Astrocyte (in vitro differentiated cells and primary cell): ENCODE data around the gene PRKD2. TPM values are rescaled to one million over a fixed set of nuclear protein-coding genes. Genes with fewer than 3 reads are reported as not detected.

Experiments
- DNase-seq: peaks from one replicate; pipeline ENCODE4 v3.0.0-alpha.2; 2010; ENCODE audit warnings: low read depth
- FAIRE-seq: peaks from 2 replicates; lab custom pipeline; 2011; peaks lifted over from hg19 to GRCh38; lab: Jason Lieb, UNC
- H2AFZ ChIP-seq: 2 replicates; pipeline ENCODE4 v1.6.0; 2012; ENCODE audit warnings: low read depth, low read length, inconsistent platforms
- H3K27ac ChIP-seq: 2 replicates; pipeline ENCODE4 v1.5.1; 2011; ENCODE audit warnings: low read depth, low read length, inconsistent platforms
- H3K27me3 ChIP-seq: 2 replicates; pipeline ENCODE4 v1.6.0; 2011; ENCODE audit warnings: low read length, inconsistent platforms; ENCODE audit not compliant: insufficient read depth
- H3K36me3 ChIP-seq: 2 replicates; pipeline ENCODE4 v1.5.1; 2011; ENCODE audit warnings: low read length, inconsistent platforms; ENCODE audit not compliant: insufficient read depth
- H3K4me1 ChIP-seq: 2 replicates; pipeline ENCODE4 v1.5.1; 2011; ENCODE audit warnings: low read length, inconsistent platforms; ENCODE audit not compliant: insufficient read depth
- H3K4me2 ChIP-seq: 2 replicates; pipeline ENCODE4 v1.6.0; 2012; ENCODE audit warnings: low read length, inconsistent platforms
- H3K4me3 ChIP-seq: 2 replicates; pipeline ENCODE4 v1.5.1; 2011; ENCODE audit warnings: low read depth, mild to moderate bottlenecking, low read length, inconsistent platforms; ENCODE audit not compliant: insufficient read depth
- H3K79me2 ChIP-seq: 2 replicates; pipeline ENCODE4 v1.6.0; 2012; ENCODE audit warnings: mild to moderate bottlenecking, low read length, inconsistent platforms; ENCODE audit not compliant: insufficient read depth
- H3K9ac ChIP-seq: 2 replicates; pipeline ENCODE4 v1.6.0; 2012; ENCODE audit warnings: mild to moderate bottlenecking, low read length, inconsistent platforms
- H3K9me3 ChIP-seq: 2 replicates; pipeline ENCODE4 v1.5.1; 2012; ENCODE audit warnings: low read depth, mild to moderate bottlenecking, low read length, inconsistent platforms; ENCODE audit not compliant: insufficient read depth
- H4K20me1 ChIP-seq: 2 replicates; pipeline ENCODE4 v1.6.0; 2012; ENCODE audit warnings: low read length, inconsistent platforms; ENCODE audit not compliant: insufficient read depth
- H3K27ac Mint-ChIP-seq: one replicate; pipeline ENCODE4 v1.8.0; 2021; ENCODE audit warnings: mild to moderate bottlenecking, mixed read lengths; ENCODE audit not compliant: unreplicated experiment
- H3K27me3 Mint-ChIP-seq: one replicate; pipeline ENCODE4 v1.8.0; 2021; ENCODE audit warnings: low read depth, mixed read lengths; ENCODE audit not compliant: unreplicated experiment
- H3K36me3 Mint-ChIP-seq: one replicate; pipeline ENCODE4 v1.8.0; 2021; ENCODE audit warnings: low read depth, mixed read lengths; ENCODE audit not compliant: unreplicated experiment
- H3K4me1 Mint-ChIP-seq: one replicate; pipeline ENCODE4 v1.8.0; 2021; ENCODE audit warnings: low read depth, mixed read lengths; ENCODE audit not compliant: unreplicated experiment
- H3K4me3 Mint-ChIP-seq: one replicate; pipeline ENCODE4 v1.8.0; 2021; ENCODE audit warnings: mild to moderate bottlenecking, moderate library complexity, mixed read lengths; ENCODE audit not compliant: unreplicated experiment
- H3K9me3 Mint-ChIP-seq: one replicate; pipeline ENCODE4 v1.8.0; 2021; ENCODE audit warnings: mild to moderate bottlenecking, mixed read lengths; ENCODE audit not compliant: unreplicated experiment
- EZH2 ChIP-seq: IDR thresholded peaks from 2 replicates; pipeline ENCODE4 v1.6.1; 2012; ENCODE audit warnings: mild to moderate bottlenecking, low read length, inconsistent platforms; ENCODE audit not compliant: insufficient read depth
- total RNA-seq: library from RNA; stranded (reverse); gene quantifications from 2 replicates; pipeline ENCODE4 v1.2.1, GENCODE V29; 2021
- TF ChIP-seq, protein P1 (sequence below): IDR thresholded peaks from 2 replicates; pipeline ENCODE4 v1.5.1; 2011; ENCODE audit warnings: low read depth, mild to moderate bottlenecking, inconsistent platforms, low read length, moderate library complexity; ENCODE audit not compliant: insufficient read depth

PRKD2 gene
- total RNA-seq, 1 donor from 2014 or later = 54.6 TPM

- H3K27me3 Mint-ChIP-seq = peaks cover 5% of the 10 kb centered on the region
- peaks cover 18% of the 10 kb centered on the region for H3K4me1 Mint-ChIP-seq
- peaks cover 6% of the 10 kb centered on the region for H4K20me1 ChIP-seq
- H3K27ac ChIP-seq = no peak overlapping the region
- H3K36me3 ChIP-seq = no peaks in the 10 kb centered on the region
- DNase-seq (no peak), FAIRE-seq (no peak)
- no peaks in the 10 kb centered on the region for H3K27me3 ChIP-seq
- no peaks in the 10 kb centered on the region for H3K9me3 ChIP-seq
- H3K9ac ChIP-seq = peak overlapping the region; percentile 71
- H3K36me3 Mint-ChIP-seq = peaks cover 3% of the 10 kb centered on the region
- no peaks in the 10 kb centered on the region for H3K79me2 ChIP-seq
- peak overlapping the region; percentile 69 for H2AFZ ChIP-seq
- peak overlapping the region; percentile 95 for H3K4me3 Mint-ChIP-seq
- H3K4me2 ChIP-seq = peak overlapping the region; percentile 94
- H3K27ac Mint-ChIP-seq = peak overlapping the region; percentile 81
- TF ChIP-seq EZH2 = no peak
- TF ChIP-seq, protein P1, sequence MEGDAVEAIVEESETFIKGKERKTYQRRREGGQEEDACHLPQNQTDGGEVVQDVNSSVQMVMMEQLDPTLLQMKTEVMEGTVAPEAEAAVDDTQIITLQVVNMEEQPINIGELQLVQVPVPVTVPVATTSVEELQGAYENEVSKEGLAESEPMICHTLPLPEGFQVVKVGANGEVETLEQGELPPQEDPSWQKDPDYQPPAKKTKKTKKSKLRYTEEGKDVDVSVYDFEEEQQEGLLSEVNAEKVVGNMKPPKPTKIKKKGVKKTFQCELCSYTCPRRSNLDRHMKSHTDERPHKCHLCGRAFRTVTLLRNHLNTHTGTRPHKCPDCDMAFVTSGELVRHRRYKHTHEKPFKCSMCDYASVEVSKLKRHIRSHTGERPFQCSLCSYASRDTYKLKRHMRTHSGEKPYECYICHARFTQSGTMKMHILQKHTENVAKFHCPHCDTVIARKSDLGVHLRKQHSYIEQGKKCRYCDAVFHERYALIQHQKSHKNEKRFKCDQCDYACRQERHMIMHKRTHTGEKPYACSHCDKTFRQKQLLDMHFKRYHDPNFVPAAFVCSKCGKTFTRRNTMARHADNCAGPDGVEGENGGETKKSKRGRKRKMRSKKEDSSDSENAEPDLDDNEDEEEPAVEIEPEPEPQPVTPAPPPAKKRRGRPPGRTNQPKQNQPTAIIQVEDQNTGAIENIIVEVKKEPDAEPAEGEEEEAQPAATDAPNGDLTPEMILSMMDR = no peak
- no peaks in the 10 kb centered on the region for H3K9me3 Mint-ChIP-seq
- peaks cover 27% of the 10 kb centered on the region for H3K4me1 ChIP-seq
- peak overlapping the region; percentile 65 for H3K4me3 ChIP-seq
These were observed 56.9 kb downstream of the PRKD2 start for GRCh38 chr19:46660008-46660517.

DNA sequence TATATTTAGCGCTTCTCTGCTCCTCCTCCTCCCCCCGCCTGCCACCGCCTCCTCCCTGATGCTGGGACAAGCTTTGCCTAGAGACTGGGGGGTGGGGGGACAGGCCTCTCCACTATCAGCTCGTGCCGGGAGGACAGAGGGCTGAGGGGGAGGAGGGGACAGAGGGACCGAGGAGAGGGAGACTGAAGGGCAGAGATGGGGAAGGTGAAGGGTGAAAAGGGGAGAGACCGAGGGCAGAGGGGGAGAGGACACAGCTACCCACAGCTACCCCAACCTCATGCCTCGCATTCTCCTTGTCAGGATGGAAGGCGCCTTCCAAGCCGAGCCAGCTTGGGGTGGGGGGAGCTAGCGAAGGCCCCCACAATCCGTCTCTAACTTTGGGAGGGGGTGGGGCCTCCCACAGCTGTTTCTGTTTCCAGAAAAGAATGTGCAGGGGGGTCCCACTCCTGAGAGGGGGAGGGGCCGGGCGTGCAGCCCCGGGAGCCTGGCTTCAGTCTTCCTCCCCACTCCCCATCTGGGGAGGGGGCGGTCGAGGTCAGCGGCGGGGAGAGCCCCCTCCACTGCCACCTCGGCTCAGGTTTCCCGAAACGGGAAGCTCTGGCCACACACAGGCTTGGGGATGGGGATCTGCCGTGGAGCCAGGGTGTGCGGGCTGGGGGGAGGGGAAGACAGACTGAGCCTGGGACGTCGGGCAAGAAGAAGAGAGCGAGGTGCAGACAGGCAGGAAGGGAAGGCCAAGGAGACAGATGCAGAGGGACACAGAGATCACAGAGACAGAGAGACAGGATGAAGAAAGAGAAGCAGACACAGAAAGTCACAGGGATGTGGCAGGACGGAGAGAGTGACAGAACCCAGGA lies 57.5 kb downstream of the PRKD2 start:
- no peaks in the 10 kb centered on the region for H3K79me2 ChIP-seq
- peaks cover 27% of the 10 kb centered on the region for H3K4me1 ChIP-seq
- FAIRE-seq (no peak), DNase-seq (no peak)
- Mint-ChIP-seq H3K36me3 (peaks cover under 1% of the 10 kb centered on the region), H3K9me3 (no peaks in the 10 kb centered on the region), H3K27me3 (peaks cover under 1% of the 10 kb centered on the region), H3K27ac (peak overlapping the region; percentile 81), H3K4me3 (peak overlapping the region; percentile 95), H3K4me1 (peaks cover 24% of the 10 kb centered on the region)
- TF ChIP-seq, protein P1 = no peak
- TF ChIP-seq EZH2 = no peak
- H3K4me3 ChIP-seq = peak overlapping the region; percentile 65
- no peaks in the 10 kb centered on the region for H3K36me3 ChIP-seq
- H4K20me1 ChIP-seq = peaks cover 6% of the 10 kb centered on the region
- H3K9ac ChIP-seq = peak overlapping the region; percentile 71
- no peak overlapping the region for H3K27ac ChIP-seq
- H3K9me3 ChIP-seq = no peaks in the 10 kb centered on the region
- peak overlapping the region; percentile 94 for H3K4me2 ChIP-seq
- no peaks in the 10 kb centered on the region for H3K27me3 ChIP-seq
- H2AFZ ChIP-seq = peak overlapping the region; percentile 69
